Osteocyte (in vitro differentiated cells): ENCODE data around the gene OR51A2. TPM values are rescaled to one million over a fixed set of nuclear protein-coding genes. Genes with fewer than 3 reads are reported as not detected.

ENCODE experiments used
- DNase-seq: peaks from one replicate; pipeline ENCODE4 v3.0.0; 2021; ENCODE audit warnings: mixed read lengths; ENCODE audit not compliant: unreplicated experiment; ENCODE audit errors: extremely low spot score
- H3K27ac Mint-ChIP-seq: one replicate; pipeline ENCODE4 v1.8.0; 2021; ENCODE audit warnings: mild to moderate bottlenecking, mixed read lengths; ENCODE audit not compliant: unreplicated experiment
- H3K27me3 Mint-ChIP-seq: one replicate; pipeline ENCODE4 v1.8.0; 2021; ENCODE audit warnings: mixed read lengths; ENCODE audit not compliant: unreplicated experiment
- H3K36me3 Mint-ChIP-seq: one replicate; pipeline ENCODE4 v1.8.0; 2021; ENCODE audit warnings: mixed read lengths; ENCODE audit not compliant: unreplicated experiment
- H3K4me1 Mint-ChIP-seq: one replicate; pipeline ENCODE4 v1.8.0; 2021; ENCODE audit warnings: mixed read lengths; ENCODE audit not compliant: unreplicated experiment
- H3K4me3 Mint-ChIP-seq: one replicate; pipeline ENCODE4 v1.8.0; 2021; ENCODE audit warnings: mild to moderate bottlenecking, moderate library complexity, mixed read lengths; ENCODE audit not compliant: unreplicated experiment
- H3K9me3 Mint-ChIP-seq: one replicate; pipeline ENCODE4 v1.8.0; 2021; ENCODE audit warnings: mixed read lengths; ENCODE audit not compliant: unreplicated experiment
- total RNA-seq: library from RNA; stranded (reverse); gene quantifications from 2 replicates; pipeline ENCODE4 v1.2.1, GENCODE V29; 2021
- TF ChIP-seq, protein P1 (sequence below): fragments of 200-600 bp; sonication (generic); IDR thresholded peaks from 2 replicates; pipeline ENCODE4 v1.5.0; 2021; ENCODE audit warnings: antibody characterized with exemption, mild to moderate bottlenecking, moderate library complexity

The OR51A2 gene
- total RNA-seq, 1 donor from 2014 or later, result not detected

- no peak overlapping the region for H3K4me3 Mint-ChIP-seq
- TF ChIP-seq, protein P1, sequence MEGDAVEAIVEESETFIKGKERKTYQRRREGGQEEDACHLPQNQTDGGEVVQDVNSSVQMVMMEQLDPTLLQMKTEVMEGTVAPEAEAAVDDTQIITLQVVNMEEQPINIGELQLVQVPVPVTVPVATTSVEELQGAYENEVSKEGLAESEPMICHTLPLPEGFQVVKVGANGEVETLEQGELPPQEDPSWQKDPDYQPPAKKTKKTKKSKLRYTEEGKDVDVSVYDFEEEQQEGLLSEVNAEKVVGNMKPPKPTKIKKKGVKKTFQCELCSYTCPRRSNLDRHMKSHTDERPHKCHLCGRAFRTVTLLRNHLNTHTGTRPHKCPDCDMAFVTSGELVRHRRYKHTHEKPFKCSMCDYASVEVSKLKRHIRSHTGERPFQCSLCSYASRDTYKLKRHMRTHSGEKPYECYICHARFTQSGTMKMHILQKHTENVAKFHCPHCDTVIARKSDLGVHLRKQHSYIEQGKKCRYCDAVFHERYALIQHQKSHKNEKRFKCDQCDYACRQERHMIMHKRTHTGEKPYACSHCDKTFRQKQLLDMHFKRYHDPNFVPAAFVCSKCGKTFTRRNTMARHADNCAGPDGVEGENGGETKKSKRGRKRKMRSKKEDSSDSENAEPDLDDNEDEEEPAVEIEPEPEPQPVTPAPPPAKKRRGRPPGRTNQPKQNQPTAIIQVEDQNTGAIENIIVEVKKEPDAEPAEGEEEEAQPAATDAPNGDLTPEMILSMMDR, result no peak
- no peaks in the 10 kb centered on the region for H3K9me3 Mint-ChIP-seq
- DNase-seq, result no peak
- H3K27me3 Mint-ChIP-seq, result peaks cover 5% of the 10 kb centered on the region
- H3K27ac Mint-ChIP-seq, result no peak overlapping the region
- no peaks in the 10 kb centered on the region for H3K4me1 Mint-ChIP-seq
- no peaks in the 10 kb centered on the region for H3K36me3 Mint-ChIP-seq
Measured at GRCh38 chr11:4982678-4983077, 27.2 kb upstream of the OR51A2 start.

DNA sequence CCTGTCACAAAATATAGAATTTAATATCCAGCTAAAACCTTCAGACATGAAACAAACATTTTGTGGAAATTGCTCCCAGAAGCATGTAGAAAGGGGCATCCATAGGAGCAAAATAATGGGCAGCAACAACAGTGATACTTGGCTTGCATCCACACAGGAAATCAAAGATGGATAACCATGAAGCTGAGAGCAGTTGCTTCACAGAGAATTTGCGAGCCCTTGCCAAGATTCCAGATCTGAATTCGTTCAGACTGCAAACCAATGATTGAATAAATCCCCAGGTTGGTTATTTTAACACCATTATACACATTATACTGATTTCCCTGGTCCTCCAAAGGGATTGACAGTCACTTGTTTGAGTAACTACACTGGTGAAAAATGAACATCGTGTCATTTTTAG is 23.5 kb upstream of the OR51A2 start:
- no peak overlapping the region for H3K4me3 Mint-ChIP-seq
- TF ChIP-seq, protein P1, result no peak
- H3K27ac Mint-ChIP-seq, result no peak overlapping the region
- no peaks in the 10 kb centered on the region for H3K4me1 Mint-ChIP-seq
- peaks cover 4% of the 10 kb centered on the region for H3K27me3 Mint-ChIP-seq
- no peaks in the 10 kb centered on the region for H3K9me3 Mint-ChIP-seq
- no peak for DNase-seq
- no peaks in the 10 kb centered on the region for H3K36me3 Mint-ChIP-seq

- Mint-ChIP-seq H3K4me1 (no peaks in the 10 kb centered on the region), H3K27ac (no peak overlapping the region), H3K4me3 (no peak overlapping the region), H3K9me3 (no peaks in the 10 kb centered on the region), H3K36me3 (no peaks in the 10 kb centered on the region), H3K27me3 (peaks cover 4% of the 10 kb centered on the region)
- TF ChIP-seq, protein P1, result no peak
- no peak for DNase-seq
Measured at GRCh38 chr11:4975436-4975835, 19.9 kb upstream of the OR51A2 start.

DNA sequence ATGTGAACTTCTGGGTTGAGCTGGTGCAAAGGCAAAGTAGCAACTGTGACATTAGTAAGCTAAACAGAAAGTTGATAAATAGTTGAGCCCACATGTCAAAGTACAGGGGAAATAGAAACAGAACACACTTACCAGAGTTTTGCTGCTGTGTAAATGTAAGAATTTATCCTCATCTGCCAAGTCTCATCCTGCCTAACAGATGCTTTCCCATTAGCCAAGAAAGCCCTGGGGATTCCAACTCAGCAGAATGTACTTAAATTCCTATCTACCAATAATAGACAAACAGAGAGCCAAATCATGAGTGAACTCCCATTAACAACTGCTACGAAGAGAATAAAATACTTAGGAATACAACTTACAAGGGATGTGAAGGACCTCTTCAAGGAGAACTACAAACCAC is 7.3 kb upstream of the OR51A2 start:
- Mint-ChIP-seq H3K9me3 (no peaks in the 10 kb centered on the region), H3K27me3 (peaks cover 2% of the 10 kb centered on the region), H3K4me3 (no peak overlapping the region), H3K36me3 (no peaks in the 10 kb centered on the region), H3K27ac (no peak overlapping the region), H3K4me1 (no peaks in the 10 kb centered on the region)
- DNase-seq, result no peak
- TF ChIP-seq, protein P1, result no peak

GRCh38 chr11:4960877-4961276 is 5.4 kb upstream of the OR51A2 start:
- Mint-ChIP-seq H3K4me1 (no peaks in the 10 kb centered on the region), H3K4me3 (no peak overlapping the region), H3K27ac (no peak overlapping the region), H3K9me3 (no peaks in the 10 kb centered on the region), H3K27me3 (no peaks in the 10 kb centered on the region), H3K36me3 (no peaks in the 10 kb centered on the region)
- TF ChIP-seq, protein P1, result no peak
- no peak for DNase-seq
